ENCODE results near the gene BSN.
"Not testable (repeated sequence)": the region's sequence is repeated elsewhere in the genome, so short reads cannot be mapped to it uniquely, and the experiment has no call there.

- TF ChIP-seq, protein P1, sequence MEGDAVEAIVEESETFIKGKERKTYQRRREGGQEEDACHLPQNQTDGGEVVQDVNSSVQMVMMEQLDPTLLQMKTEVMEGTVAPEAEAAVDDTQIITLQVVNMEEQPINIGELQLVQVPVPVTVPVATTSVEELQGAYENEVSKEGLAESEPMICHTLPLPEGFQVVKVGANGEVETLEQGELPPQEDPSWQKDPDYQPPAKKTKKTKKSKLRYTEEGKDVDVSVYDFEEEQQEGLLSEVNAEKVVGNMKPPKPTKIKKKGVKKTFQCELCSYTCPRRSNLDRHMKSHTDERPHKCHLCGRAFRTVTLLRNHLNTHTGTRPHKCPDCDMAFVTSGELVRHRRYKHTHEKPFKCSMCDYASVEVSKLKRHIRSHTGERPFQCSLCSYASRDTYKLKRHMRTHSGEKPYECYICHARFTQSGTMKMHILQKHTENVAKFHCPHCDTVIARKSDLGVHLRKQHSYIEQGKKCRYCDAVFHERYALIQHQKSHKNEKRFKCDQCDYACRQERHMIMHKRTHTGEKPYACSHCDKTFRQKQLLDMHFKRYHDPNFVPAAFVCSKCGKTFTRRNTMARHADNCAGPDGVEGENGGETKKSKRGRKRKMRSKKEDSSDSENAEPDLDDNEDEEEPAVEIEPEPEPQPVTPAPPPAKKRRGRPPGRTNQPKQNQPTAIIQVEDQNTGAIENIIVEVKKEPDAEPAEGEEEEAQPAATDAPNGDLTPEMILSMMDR (IDR thresholded peaks at IDR 0.05): not testable (repeated sequence)
- TF ChIP-seq POLR2AphosphoS5, POLR2A, EP300 (IDR thresholded peaks at IDR 0.05): not testable (repeated sequence)
Observed at GRCh38 chr3:49695350-49696015, 141.2 kb downstream of the BSN start.

Measured in gastroesophageal sphincter (tissue), 3 donors.